Activated CD4-positive, alpha-beta T cell treated with anti-CD3 and anti-CD28 coated beads for 24 hours (primary cell): ENCODE results near the gene SIK1.
"Not testable (repeated sequence)": the region's sequence is repeated elsewhere in the genome, so short reads cannot be mapped to it uniquely, and the experiment has no call there.

Experiments
- DNase-seq, 2 donors: peaks; one replicate each; pipeline ENCODE4 v3.0.0-alpha.2; 2020; ENCODE audit warnings: low read depth in 2 of 2

The SIK1 gene

GRCh38 chr21:43439316-43440075 lies 12.6 kb upstream of the SIK1 start:
- DNase-seq: not testable (repeated sequence)

- not testable (repeated sequence) for DNase-seq
Observed at GRCh38 chr21:43436272-43436671, 9.3 kb upstream of the SIK1 start.

GRCh38 chr21:43433340-43434136 lies 6.6 kb upstream of the SIK1 start:
- not testable (repeated sequence) for DNase-seq

- DNase-seq: not testable (repeated sequence)
Observed at GRCh38 chr21:43430830-43431416, 4.0 kb upstream of the SIK1 start.

GRCh38 chr21:43428964-43429363 lies 2.0 kb upstream of the SIK1 start:
- not testable (repeated sequence) for DNase-seq

GRCh38 chr21:43427242-43427559 lies 270 bp upstream of the SIK1 start:
- not testable (repeated sequence) for DNase-seq

- DNase-seq: not testable (repeated sequence)
Observed at GRCh38 chr21:43426004-43426403, 927 bp downstream of the SIK1 start.

GRCh38 chr21:43419475-43419874 lies 7.5 kb downstream of the SIK1 start:
- DNase-seq: not testable (repeated sequence)

- DNase-seq: not testable (repeated sequence)
Observed at GRCh38 chr21:43414576-43414975, 12.4 kb downstream of the SIK1 start.

- DNase-seq: not testable (repeated sequence)
Observed at GRCh38 chr21:43412020-43412788, 14.7 kb downstream of the SIK1 start.

GRCh38 chr21:43410456-43411068 lies 16.4 kb downstream of the SIK1 start:
- DNase-seq: not testable (repeated sequence)

- DNase-seq: not testable (repeated sequence)
Observed at GRCh38 chr21:43407139-43407538, 19.8 kb downstream of the SIK1 start.

- not testable (repeated sequence) for DNase-seq
Observed at GRCh38 chr21:43404450-43404849, 22.5 kb downstream of the SIK1 start.

GRCh38 chr21:43403651-43404430 lies 23.1 kb downstream of the SIK1 start:
- DNase-seq: not testable (repeated sequence)

GRCh38 chr21:43401125-43401524 lies 25.8 kb downstream of the SIK1 start:
- not testable (repeated sequence) for DNase-seq

GRCh38 chr21:43399595-43400015 lies 27.3 kb downstream of the SIK1 start:
- not testable (repeated sequence) for DNase-seq

GRCh38 chr21:43399136-43399535 lies 27.8 kb downstream of the SIK1 start:
- DNase-seq: not testable (repeated sequence)

- not testable (repeated sequence) for DNase-seq
Observed at GRCh38 chr21:43398533-43398932, 28.4 kb downstream of the SIK1 start.

GRCh38 chr21:43398000-43398399 lies 28.9 kb downstream of the SIK1 start:
- not testable (repeated sequence) for DNase-seq

GRCh38 chr21:43397439-43397808 lies 29.5 kb downstream of the SIK1 start:
- DNase-seq: not testable (repeated sequence)
